GM23338 (cell line): ENCODE measurements around the gene APOL3. TPM values are rescaled to one million over a fixed set of nuclear protein-coding genes. Genes with fewer than 3 reads are reported as not detected.

Experiments
- ATAC-seq: fragments of 200-7000 bp; cut with Tn5 transposase; 3 replicates; pipeline ENCODE4 v1.9.1; 2020
- DNase-seq: peaks from one replicate; pipeline ENCODE4 v3.0.0-alpha.2; 2015; ENCODE audit warnings: low spot score
- H2AFZ ChIP-seq: fragments of 200-600 bp; sonication (generic); 2 replicates; pipeline ENCODE4 v1.8.0; 2016; ENCODE audit warnings: antibody characterized with exemption, mild to moderate bottlenecking, moderate library complexity
- H3F3A ChIP-seq: fragments of 200-600 bp; sonication (generic); replicated peaks from 2 replicates; pipeline ENCODE4 v1.8.0; 2017; ENCODE audit warnings: antibody characterized with exemption, mixed run types, low read depth
- H3K27ac ChIP-seq: fragments of 200-600 bp; sonication (generic); 2 replicates; pipeline ENCODE4 v1.6.1; 2016; ENCODE audit warnings: low read depth
- H3K27me3 ChIP-seq: fragments of 200-600 bp; sonication (generic); 2 replicates; pipeline ENCODE4 v1.8.0; 2016; ENCODE audit warnings: mild to moderate bottlenecking, mixed run types, moderate library complexity; ENCODE audit not compliant: insufficient read depth
- H3K36me3 ChIP-seq: fragments of 200-600 bp; sonication (generic); 2 replicates; pipeline ENCODE4 v1.8.0; 2016; ENCODE audit warnings: mild to moderate bottlenecking; ENCODE audit not compliant: insufficient read depth
- H3K4me1 ChIP-seq: fragments of 200-600 bp; sonication (generic); 2 replicates; pipeline ENCODE4 v1.8.0; 2016; ENCODE audit warnings: mild to moderate bottlenecking, moderate library complexity; ENCODE audit not compliant: insufficient read depth
- H3K4me2 ChIP-seq: fragments of 200-600 bp; sonication (generic); 2 replicates; pipeline ENCODE4 v1.7.1; 2017; ENCODE audit warnings: mixed run types
- H3K4me3 ChIP-seq: fragments of 200-600 bp; sonication (generic); 2 replicates; pipeline ENCODE4 v1.6.1; 2016; ENCODE audit warnings: mixed run types
- H3K79me2 ChIP-seq: fragments of 200-600 bp; sonication (generic); replicated peaks from 2 replicates; pipeline ENCODE4 v1.8.0; 2017; ENCODE audit warnings: mild to moderate bottlenecking; ENCODE audit not compliant: insufficient read depth
- H3K9me2 ChIP-seq: fragments of 200-600 bp; sonication (generic); 2 replicates; pipeline ENCODE4 v1.8.0; 2017; ENCODE audit not compliant: insufficient read depth
- H4K20me1 ChIP-seq: fragments of 200-600 bp; sonication (generic); replicated peaks from 2 replicates; pipeline ENCODE4 v1.8.0; 2017; ENCODE audit warnings: mild to moderate bottlenecking; ENCODE audit not compliant: insufficient read depth
- H3K27ac Mint-ChIP-seq: 2 replicates; pipeline ENCODE4 v1.8.0; 2020; ENCODE audit warnings: inconsistent platforms, mild to moderate bottlenecking, moderate library complexity, mixed read lengths
- H3K27me3 Mint-ChIP-seq: 3 replicates; pipeline ENCODE4 v1.8.0; 2022; ENCODE audit warnings: low read depth, mild to moderate bottlenecking, moderate library complexity, mixed read lengths, inconsistent platforms; ENCODE audit not compliant: insufficient read depth, poor library complexity
- H3K36me3 Mint-ChIP-seq: 3 replicates; pipeline ENCODE4 v1.8.0; 2021; ENCODE audit warnings: low read depth, mild to moderate bottlenecking, inconsistent platforms, moderate library complexity, mixed read lengths
- H3K4me1 Mint-ChIP-seq: 3 replicates; pipeline ENCODE4 v1.8.0; 2020; ENCODE audit warnings: mild to moderate bottlenecking, inconsistent platforms, mixed read lengths
- H3K4me3 Mint-ChIP-seq: 3 replicates; pipeline ENCODE4 v1.8.0; 2021; ENCODE audit warnings: moderate library complexity, mild to moderate bottlenecking, inconsistent platforms, mixed read lengths
- H3K9me3 Mint-ChIP-seq: 3 replicates; pipeline ENCODE4 v1.8.0; 2020; ENCODE audit warnings: moderate library complexity, mild to moderate bottlenecking, inconsistent platforms, mixed read lengths
- CREB1 ChIP-seq: fragments of 250-450 bp; sonication (Bioruptor Pico); IDR thresholded peaks from 2 replicates; pipeline ENCODE4 v1.5.0; 2020; ENCODE audit warnings: low read depth, mild to moderate bottlenecking, moderate library complexity
- EZH2phosphoT487 ChIP-seq: fragments of 200-600 bp; sonication (generic); IDR thresholded peaks from one replicate; pipeline ENCODE4 v1.8.1; 2018; ENCODE audit warnings: antibody characterized with exemption; ENCODE audit not compliant: unreplicated experiment
- JUNB ChIP-seq: IDR thresholded peaks from one replicate; pipeline ENCODE4 v1.6.1; 2016; ENCODE audit warnings: antibody characterized with exemption; ENCODE audit not compliant: unreplicated experiment
- NANOG ChIP-seq: IDR thresholded peaks from 2 replicates; pipeline ENCODE4 v1.6.1; 2016; ENCODE audit warnings: antibody characterized with exemption, borderline replicate concordance
- POLR2AphosphoS5 ChIP-seq: IDR thresholded peaks from 2 replicates; pipeline ENCODE4 v1.6.1; 2016; ENCODE audit warnings: antibody characterized with exemption, low read depth
- ZNF114 ChIP-seq: fragments of 250-450 bp; sonication (Bioruptor Pico); IDR thresholded peaks from 2 replicates; pipeline ENCODE4 v1.5.0; 2020; ENCODE audit warnings: mild to moderate bottlenecking, moderate library complexity
- ZNF331 ChIP-seq: fragments of 250-450 bp; sonication (Bioruptor Pico); IDR thresholded peaks from 2 replicates; pipeline ENCODE4 v1.5.0; 2020; ENCODE audit warnings: low read depth, mild to moderate bottlenecking, moderate library complexity
- polyA plus RNA-seq: library from polyadenylated mRNA; unstranded; fragments of >200 nt; fragmentation: Nextera tagmentation; extraction: Ambion mirVana; gene quantifications from 2 replicates; pipeline ENCODE4 v1.2.1, GENCODE V29; 2016
- total RNA-seq: library from RNA; depleted of rRNA; stranded (reverse); fragments of >200 nt; shearing (Covaris generic); gene quantifications from 2 replicates; pipeline ENCODE4 v1.2.3, GENCODE V29; 2014
- TF ChIP-seq, protein P1 (sequence below): fragments of 250-450 bp; sonication (Bioruptor Pico); IDR thresholded peaks from 2 replicates; pipeline ENCODE4 v1.5.0; 2020; ENCODE audit warnings: mild to moderate bottlenecking, moderate library complexity
- TF ChIP-seq, protein P2 (sequence below), 2 experiments: fragments of 200-600 bp in 1 of 2; sonication (generic) in 1 of 2; conservative IDR thresholded peaks; 2 replicates each; pipeline versions ENCODE4 v1.5.1 to v1.6.1; 2016 to 2017; ENCODE audit warnings: antibody characterized with exemption in 2 of 2, low read depth in 2 of 2, mild to moderate bottlenecking in 2 of 2, moderate library complexity in 1 of 2

APOL3 gene
- total and polyA plus RNA-seq, 2 experiments from 2014 or later = not detected

DNA sequence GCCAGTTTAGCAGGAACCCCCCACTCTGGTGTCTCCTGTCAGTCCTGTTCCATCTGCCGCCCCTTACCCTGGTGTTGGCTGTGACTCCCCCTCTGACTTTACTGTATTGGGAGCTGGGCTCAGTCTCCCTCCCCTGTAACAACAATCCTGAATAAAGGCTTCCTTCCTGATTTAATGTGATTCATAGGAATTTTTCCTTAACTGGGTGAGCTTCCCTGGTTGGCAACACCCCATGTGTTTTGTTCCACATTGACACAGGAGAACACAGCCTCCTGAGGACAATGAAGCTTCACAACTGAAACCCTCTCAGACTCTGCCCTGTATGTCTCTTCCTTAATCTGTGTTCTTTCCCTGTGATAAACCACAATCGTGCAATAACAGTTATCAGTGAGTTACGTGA is 32.6 kb upstream of the APOL3 start (continued):
- TF ChIP-seq, protein P1, sequence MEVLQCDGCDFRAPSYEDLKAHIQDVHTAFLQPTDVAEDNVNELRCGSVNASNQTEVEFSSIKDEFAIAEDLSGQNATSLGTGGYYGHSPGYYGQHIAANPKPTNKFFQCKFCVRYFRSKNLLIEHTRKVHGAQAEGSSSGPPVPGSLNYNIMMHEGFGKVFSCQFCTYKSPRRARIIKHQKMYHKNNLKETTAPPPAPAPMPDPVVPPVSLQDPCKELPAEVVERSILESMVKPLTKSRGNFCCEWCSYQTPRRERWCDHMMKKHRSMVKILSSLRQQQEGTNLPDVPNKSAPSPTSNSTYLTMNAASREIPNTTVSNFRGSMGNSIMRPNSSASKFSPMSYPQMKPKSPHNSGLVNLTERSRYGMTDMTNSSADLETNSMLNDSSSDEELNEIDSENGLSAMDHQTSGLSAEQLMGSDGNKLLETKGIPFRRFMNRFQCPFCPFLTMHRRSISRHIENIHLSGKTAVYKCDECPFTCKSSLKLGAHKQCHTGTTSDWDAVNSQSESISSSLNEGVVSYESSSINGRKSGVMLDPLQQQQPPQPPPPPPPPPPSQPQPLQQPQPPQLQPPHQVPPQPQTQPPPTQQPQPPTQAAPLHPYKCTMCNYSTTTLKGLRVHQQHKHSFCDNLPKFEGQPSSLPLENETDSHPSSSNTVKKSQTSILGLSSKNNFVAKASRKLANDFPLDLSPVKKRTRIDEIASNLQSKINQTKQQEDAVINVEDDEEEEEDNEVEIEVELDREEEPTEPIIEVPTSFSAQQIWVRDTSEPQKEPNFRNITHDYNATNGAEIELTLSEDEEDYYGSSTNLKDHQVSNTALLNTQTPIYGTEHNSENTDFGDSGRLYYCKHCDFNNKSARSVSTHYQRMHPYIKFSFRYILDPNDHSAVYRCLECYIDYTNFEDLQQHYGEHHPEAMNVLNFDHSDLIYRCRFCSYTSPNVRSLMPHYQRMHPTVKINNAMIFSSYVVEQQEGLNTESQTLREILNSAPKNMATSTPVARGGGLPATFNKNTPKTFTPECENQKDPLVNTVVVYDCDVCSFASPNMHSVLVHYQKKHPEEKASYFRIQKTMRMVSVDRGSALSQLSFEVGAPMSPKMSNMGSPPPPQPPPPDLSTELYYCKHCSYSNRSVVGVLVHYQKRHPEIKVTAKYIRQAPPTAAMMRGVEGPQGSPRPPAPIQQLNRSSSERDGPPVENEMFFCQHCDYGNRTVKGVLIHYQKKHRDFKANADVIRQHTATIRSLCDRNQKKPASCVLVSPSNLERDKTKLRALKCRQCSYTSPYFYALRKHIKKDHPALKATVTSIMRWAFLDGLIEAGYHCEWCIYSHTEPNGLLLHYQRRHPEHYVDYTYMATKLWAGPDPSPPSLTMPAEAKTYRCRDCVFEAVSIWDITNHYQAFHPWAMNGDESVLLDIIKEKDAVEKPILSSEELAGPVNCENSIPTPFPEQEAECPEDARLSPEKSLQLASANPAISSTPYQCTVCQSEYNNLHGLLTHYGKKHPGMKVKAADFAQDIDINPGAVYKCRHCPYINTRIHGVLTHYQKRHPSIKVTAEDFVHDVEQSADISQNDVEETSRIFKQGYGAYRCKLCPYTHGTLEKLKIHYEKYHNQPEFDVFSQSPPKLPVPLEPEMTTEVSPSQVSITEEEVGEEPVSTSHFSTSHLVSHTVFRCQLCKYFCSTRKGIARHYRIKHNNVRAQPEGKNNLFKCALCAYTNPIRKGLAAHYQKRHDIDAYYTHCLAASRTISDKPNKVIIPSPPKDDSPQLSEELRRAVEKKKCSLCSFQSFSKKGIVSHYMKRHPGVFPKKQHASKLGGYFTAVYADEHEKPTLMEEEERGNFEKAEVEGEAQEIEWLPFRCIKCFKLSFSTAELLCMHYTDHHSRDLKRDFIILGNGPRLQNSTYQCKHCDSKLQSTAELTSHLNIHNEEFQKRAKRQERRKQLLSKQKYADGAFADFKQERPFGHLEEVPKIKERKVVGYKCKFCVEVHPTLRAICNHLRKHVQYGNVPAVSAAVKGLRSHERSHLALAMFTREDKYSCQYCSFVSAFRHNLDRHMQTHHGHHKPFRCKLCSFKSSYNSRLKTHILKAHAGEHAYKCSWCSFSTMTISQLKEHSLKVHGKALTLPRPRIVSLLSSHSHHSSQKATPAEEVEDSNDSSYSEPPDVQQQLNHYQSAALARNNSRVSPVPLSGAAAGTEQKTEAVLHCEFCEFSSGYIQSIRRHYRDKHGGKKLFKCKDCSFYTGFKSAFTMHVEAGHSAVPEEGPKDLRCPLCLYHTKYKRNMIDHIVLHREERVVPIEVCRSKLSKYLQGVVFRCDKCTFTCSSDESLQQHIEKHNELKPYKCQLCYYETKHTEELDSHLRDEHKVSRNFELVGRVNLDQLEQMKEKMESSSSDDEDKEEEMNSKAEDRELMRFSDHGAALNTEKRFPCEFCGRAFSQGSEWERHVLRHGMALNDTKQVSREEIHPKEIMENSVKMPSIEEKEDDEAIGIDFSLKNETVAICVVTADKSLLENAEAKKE (CRISPR knock-in tag) = no peak
- TF ChIP-seq NANOG (no peak), CREB1 (no peak), EZH2phosphoT487 (no peak), POLR2AphosphoS5 (no peak), JUNB (no peak), ZNF331 (CRISPR knock-in tag) (no peak), ZNF114 (no peak)

DNA sequence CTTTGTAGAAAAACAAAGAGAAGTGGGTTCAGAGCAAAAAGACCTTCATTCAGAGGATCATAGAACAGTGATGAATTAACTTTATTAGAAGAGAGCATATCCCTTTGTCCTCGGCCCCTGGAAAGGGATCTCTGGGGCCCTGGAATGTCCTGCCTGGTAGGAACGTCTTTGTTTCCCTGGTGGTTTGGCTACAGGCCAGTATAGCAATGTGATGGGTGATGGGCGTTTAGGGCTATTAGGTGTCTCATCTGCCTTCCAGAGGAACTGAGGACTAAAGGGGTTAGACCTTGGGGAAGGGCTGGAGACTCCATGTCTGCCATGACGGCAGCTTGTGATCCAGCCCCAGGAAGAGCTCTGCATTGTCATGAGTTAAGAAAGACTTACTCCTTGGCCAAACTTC is 32.0 kb upstream of the APOL3 start:
- Histone ChIP-seq H4K20me1 (no peaks in the 10 kb centered on the region), H3K27me3 (no peaks in the 10 kb centered on the region), H3K9me2 (peaks cover 5% of the 10 kb centered on the region; the same call in 1 of the 2 replicates), H2AFZ (no peak overlapping the region), H3K79me2 (no peaks in the 10 kb centered on the region), H3K4me2 (no peak overlapping the region), H3K4me3 (no peak overlapping the region), H3K36me3 (no peaks in the 10 kb centered on the region; the same call in 1 of the 2 replicates), H3K27ac (no peak overlapping the region), H3K4me1 (peaks cover 21% of the 10 kb centered on the region), H3F3A (no peaks in the 10 kb centered on the region)
- DNase-seq (no peak), ATAC-seq (no peak)
- Mint-ChIP-seq H3K27me3 (peaks cover 22% of the 10 kb centered on the region), H3K27ac (no peak overlapping the region), H3K9me3 (peaks cover 14% of the 10 kb centered on the region), H3K36me3 (peaks cover 10% of the 10 kb centered on the region; the same call in 2 of the 3 replicates), H3K4me3 (no peak overlapping the region), H3K4me1 (peaks cover 69% of the 10 kb centered on the region)
- TF ChIP-seq CREB1 = no peak
- TF ChIP-seq POLR2AphosphoS5 = no peak
- TF ChIP-seq EZH2phosphoT487 = no peak
- TF ChIP-seq, protein P2, sequence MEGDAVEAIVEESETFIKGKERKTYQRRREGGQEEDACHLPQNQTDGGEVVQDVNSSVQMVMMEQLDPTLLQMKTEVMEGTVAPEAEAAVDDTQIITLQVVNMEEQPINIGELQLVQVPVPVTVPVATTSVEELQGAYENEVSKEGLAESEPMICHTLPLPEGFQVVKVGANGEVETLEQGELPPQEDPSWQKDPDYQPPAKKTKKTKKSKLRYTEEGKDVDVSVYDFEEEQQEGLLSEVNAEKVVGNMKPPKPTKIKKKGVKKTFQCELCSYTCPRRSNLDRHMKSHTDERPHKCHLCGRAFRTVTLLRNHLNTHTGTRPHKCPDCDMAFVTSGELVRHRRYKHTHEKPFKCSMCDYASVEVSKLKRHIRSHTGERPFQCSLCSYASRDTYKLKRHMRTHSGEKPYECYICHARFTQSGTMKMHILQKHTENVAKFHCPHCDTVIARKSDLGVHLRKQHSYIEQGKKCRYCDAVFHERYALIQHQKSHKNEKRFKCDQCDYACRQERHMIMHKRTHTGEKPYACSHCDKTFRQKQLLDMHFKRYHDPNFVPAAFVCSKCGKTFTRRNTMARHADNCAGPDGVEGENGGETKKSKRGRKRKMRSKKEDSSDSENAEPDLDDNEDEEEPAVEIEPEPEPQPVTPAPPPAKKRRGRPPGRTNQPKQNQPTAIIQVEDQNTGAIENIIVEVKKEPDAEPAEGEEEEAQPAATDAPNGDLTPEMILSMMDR (conservative IDR thresholded peaks at IDR 0.05; ENCODE audit: low read depth in 2 of 2) = no peak
- TF ChIP-seq ZNF114 = no peak
- TF ChIP-seq ZNF331 (CRISPR knock-in tag) = no peak
